ENCODE data around the gene PKMYT1.

The PKMYT1 gene

DNA sequence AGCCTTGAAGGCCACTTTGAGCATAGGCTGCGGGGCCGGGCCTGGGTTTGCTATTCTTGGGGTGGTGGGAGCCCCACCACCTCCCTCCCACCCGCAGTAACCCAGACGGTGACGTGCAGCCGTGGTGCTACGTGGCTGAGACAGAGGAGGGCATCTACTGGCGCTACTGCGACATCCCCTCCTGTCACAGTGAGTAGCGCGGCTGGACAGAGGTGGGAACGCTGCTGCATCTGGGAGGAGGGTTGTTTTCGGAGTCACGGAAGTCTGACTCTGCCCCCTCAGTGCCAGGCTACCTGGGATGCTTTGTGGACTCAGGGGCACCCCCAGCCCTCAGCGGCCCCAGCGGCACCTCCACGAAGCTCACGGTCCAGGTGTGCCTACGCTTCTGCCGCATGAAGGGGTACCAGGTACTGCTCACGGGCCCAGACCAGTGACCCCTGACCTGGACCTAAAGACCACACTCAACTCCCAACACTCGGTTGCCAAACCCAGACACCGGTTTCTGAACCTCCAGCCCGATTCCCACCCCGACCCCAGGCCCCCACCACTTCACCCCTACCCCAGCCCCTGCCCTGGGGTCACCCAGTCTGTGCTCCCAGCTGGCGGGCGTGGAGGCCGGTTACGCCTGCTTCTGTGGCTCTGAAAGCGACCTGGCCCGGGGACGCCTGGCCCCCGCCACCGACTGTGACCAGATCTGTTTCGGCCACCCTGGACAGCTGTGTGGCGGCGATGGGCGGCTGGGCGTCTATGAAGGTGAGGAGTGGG is 14.0 kb downstream of the PKMYT1 start:
- DNase-seq (ENCODE audit: insufficient read length, low spot score) (no peak), FAIRE-seq (no peak)
- no peak for TF ChIP-seq TAF1 (IDR thresholded peaks at IDR 0.05; ENCODE audit: low read depth, low read length)
- no peak for TF ChIP-seq PAX5 (IDR thresholded peaks at IDR 0.05; ENCODE audit: insufficient read depth, low read length, severe bottlenecking)
- TF ChIP-seq SPI1 (IDR thresholded peaks at IDR 0.05; ENCODE audit: low read depth, low read length): no peak
- TF ChIP-seq POLR2A (IDR thresholded peaks at IDR 0.05; ENCODE audit: low read depth, low read length): no peak
- no peak for TF ChIP-seq POLR2AphosphoS5 (IDR thresholded peaks at IDR 0.05; ENCODE audit: low read depth, low read length)
- no peak for TF ChIP-seq POU2F2 (IDR thresholded peaks at IDR 0.05; ENCODE audit: low read depth, low read length)

- FAIRE-seq: peak; percentile 13
- peak; percentile 82 for DNase-seq (ENCODE audit: insufficient read length, low spot score)
- TF ChIP-seq POU2F2 (IDR thresholded peaks at IDR 0.05; ENCODE audit: low read depth, low read length) (no peak), TAF1 (IDR thresholded peaks at IDR 0.05; ENCODE audit: low read depth, low read length) (no peak), SPI1 (IDR thresholded peaks at IDR 0.05; ENCODE audit: low read depth, low read length) (peak; percentile 50), PAX5 (IDR thresholded peaks at IDR 0.05; ENCODE audit: insufficient read depth, low read length, severe bottlenecking) (no peak)
Observed at GRCh38 chr16:2964475-2965336, 15.5 kb downstream of the PKMYT1 start.

GRCh38 chr16:2963723-2964474 is 16.3 kb downstream of the PKMYT1 start, which contains the start of gene KREMEN2:
Gene KREMEN2 (plus strand): TSS chr16:2964275. CDS start chr16:2964521, 246 bp downstream.
- no peak for DNase-seq (ENCODE audit: insufficient read length, low spot score)

DNA sequence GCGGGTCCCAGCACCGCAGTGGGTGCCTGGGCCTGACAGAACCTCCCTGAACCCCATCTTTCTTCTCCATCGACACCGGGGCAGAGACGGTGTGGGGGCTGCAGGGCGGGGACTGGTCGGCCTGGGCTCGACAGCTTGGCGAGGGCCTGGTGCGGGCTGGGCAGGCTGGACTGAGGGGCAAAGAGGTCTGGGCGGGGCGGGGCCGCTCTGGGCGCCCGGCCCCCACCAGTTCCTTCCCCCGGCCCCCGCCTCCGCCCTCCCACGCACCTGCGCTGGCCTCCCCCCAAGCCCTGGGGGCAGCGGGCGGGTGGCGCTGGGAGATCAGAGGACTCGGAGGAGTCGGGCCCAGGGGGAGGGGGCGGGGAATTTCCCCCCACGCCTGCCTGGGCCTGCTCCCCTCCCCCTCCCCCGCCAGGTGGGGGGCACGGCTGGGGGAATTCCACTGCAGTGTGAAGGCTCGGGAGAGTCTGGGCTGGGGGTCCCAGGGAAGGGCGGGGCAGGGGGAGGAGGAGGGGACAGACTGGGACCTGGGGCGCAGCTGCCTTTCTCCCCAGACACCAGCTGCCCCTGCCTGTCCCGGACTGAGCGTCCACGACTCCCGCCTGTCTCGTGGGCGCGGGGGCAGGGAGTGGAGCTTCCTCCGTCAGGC is 17.0 kb downstream of the PKMYT1 start:
- DNase-seq (ENCODE audit: insufficient read length, low spot score) (no peak), FAIRE-seq (no peak)
- TF ChIP-seq POLR2A (IDR thresholded peaks at IDR 0.05; ENCODE audit: low read depth, low read length) (no peak), POLR2AphosphoS5 (IDR thresholded peaks at IDR 0.05; ENCODE audit: low read depth, low read length) (no peak), SPI1 (IDR thresholded peaks at IDR 0.05; ENCODE audit: low read depth, low read length) (no peak), POU2F2 (IDR thresholded peaks at IDR 0.05; ENCODE audit: low read depth, low read length) (no peak), PAX5 (IDR thresholded peaks at IDR 0.05; ENCODE audit: insufficient read depth, low read length, severe bottlenecking) (no peak), TAF1 (IDR thresholded peaks at IDR 0.05; ENCODE audit: low read depth, low read length) (no peak)

More at GRCh38 chr16:2963723-2964474, 16.3 kb downstream of the PKMYT1 start, which contains the start of gene KREMEN2:
- no peak for TF ChIP-seq SPI1 (IDR thresholded peaks at IDR 0.05; ENCODE audit: low read depth, low read length)
- no peak for TF ChIP-seq POLR2A (IDR thresholded peaks at IDR 0.05; ENCODE audit: low read depth, low read length)
- TF ChIP-seq POU2F2 (IDR thresholded peaks at IDR 0.05; ENCODE audit: low read depth, low read length): no peak
- TF ChIP-seq TAF1 (IDR thresholded peaks at IDR 0.05; ENCODE audit: low read depth, low read length): no peak
- TF ChIP-seq POLR2AphosphoS5 (IDR thresholded peaks at IDR 0.05; ENCODE audit: low read depth, low read length): no peak
- TF ChIP-seq PAX5 (IDR thresholded peaks at IDR 0.05; ENCODE audit: insufficient read depth, low read length, severe bottlenecking): no peak
- no peak for FAIRE-seq

DNA sequence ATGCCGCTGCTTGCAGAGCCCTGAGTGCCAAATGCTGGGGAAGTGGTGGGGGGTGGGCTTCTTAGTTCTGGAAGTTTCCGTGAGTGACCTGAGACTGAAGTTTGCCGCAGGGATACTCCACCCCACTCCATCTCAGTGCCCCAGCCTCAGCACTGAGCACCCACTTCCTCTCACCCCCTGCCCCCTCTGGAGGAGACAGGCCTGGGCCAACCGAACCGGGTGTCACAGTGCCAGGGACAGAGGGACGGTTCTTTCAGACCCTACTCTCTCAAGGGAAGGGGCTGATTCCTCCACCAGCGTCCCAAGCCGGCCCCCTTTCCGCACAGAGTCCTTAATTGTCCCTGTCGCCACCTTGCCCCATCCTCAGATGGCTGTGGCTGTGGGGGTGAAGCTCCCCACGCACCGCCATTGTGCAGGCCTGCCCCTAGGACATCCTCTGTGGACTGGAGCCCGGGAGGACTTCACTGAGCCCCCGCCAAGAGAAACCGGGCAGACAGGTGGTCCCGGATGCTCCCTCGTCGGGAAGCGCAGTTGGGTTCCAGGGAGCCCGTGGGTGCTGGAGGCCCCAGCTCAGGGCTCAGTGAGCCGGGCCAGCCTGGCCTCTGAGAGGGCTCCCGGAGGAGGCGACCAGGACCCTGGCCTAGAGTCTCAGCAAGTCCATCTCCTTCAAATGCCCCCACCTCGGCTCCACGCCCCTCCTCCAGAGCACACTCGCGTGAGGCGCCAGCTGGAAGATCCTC is 17.7 kb downstream of the PKMYT1 start:
- TF ChIP-seq POLR2A (IDR thresholded peaks at IDR 0.05; ENCODE audit: low read depth, low read length) (no peak), SPI1 (IDR thresholded peaks at IDR 0.05; ENCODE audit: low read depth, low read length) (peak; percentile 31; the same call in 1 of the 2 replicates)
- FAIRE-seq: no peak
- no peak for DNase-seq (ENCODE audit: insufficient read length, low spot score)

GRCh38 chr16:2960183-2961010 is 19.8 kb downstream of the PKMYT1 start:
- DNase-seq (ENCODE audit: insufficient read length, low spot score) (no peak), FAIRE-seq (no peak)
- no peak for TF ChIP-seq TAF1 (IDR thresholded peaks at IDR 0.05; ENCODE audit: low read depth, low read length)
- TF ChIP-seq POLR2AphosphoS5 (IDR thresholded peaks at IDR 0.05; ENCODE audit: low read depth, low read length): no peak

GRCh38 chr16:2959206-2959605 is 21.0 kb downstream of the PKMYT1 start:
- DNase-seq (ENCODE audit: insufficient read length, low spot score) (no peak), FAIRE-seq (no peak)
- TF ChIP-seq POU2F2 (IDR thresholded peaks at IDR 0.05; ENCODE audit: low read depth, low read length) (no peak), POLR2AphosphoS5 (IDR thresholded peaks at IDR 0.05; ENCODE audit: low read depth, low read length) (no peak), TAF1 (IDR thresholded peaks at IDR 0.05; ENCODE audit: low read depth, low read length) (no peak)

DNA sequence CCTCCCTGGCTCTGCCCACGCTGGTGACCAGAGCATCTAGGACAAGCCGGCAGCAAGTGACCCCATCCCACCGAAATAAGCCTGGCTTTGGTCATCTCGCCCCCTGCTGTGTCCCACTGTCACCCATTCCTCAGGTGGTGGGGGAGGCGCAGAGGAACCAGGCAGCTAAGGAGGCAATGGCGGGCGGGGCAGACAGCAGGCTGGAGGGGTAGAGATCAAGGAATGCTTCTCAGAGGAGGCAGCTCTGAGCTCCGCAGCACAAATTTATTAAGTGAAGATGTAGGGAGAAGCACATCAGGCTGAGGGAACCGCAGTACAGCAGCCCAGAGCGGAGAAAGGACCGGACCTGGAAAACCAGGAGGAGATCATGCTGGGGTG is 23.7 kb downstream of the PKMYT1 start:
- FAIRE-seq: no peak
- DNase-seq (ENCODE audit: insufficient read length, low spot score): no peak
- no peak for TF ChIP-seq POLR2A (IDR thresholded peaks at IDR 0.05; ENCODE audit: low read depth, low read length)

Data from GM12891 (cell line).